ENCODE results near the gene PMEL. TPM values are rescaled to one million over a fixed set of nuclear protein-coding genes. Genes with fewer than 3 reads are reported as not detected.

The PMEL gene
- total RNA-seq, 1 experiment from 2014 or later = 2.0 TPM

- H3K9me2 ChIP-seq (replicated peaks; ENCODE audit: low read length) = no peaks in the 10 kb centered on the region
- no peak for DNase-seq
- H3K4me2 ChIP-seq (ENCODE audit: low read length) = peak overlapping the region; percentile 95
- TF ChIP-seq EZH2 (IDR thresholded peaks at IDR 0.05; ENCODE audit: low read length, unreplicated experiment) (no peak), CTCF (conservative IDR thresholded peaks at IDR 0.05; ENCODE audit: low read depth, low read length) (no peak), EZH2phosphoT487 (IDR thresholded peaks at IDR 0.05; ENCODE audit: borderline replicate concordance, low read length) (no peak)
- H3K4me3 ChIP-seq (ENCODE audit: low read length) = peak overlapping the region; percentile 82
- H3K9ac ChIP-seq (ENCODE audit: low read length) = peak overlapping the region; percentile 70
- H3K9me3 ChIP-seq (ENCODE audit: low read length) = no peaks in the 10 kb centered on the region
- intact Hi-C loops (cut with micrococcal nuclease) = loop anchor here (2.0 kb wide), 2 partner anchors 115 to 193 kb away; partner anchors contain the start of gene SARNP
- peak; percentile 27 for ATAC-seq
- ChIA-PET CTCF (interaction anchor here (1.0 kb wide), 1 partner anchor 8 kb away, joined by 4 read pairs; no protein-coding TSS in a partner anchor), POLR2A (ENCODE audit: unreplicated experiment) (interaction anchor here (0.6 kb wide), 1 partner anchor 114 kb away, joined by 5 read pairs; the partner anchor contains the start of gene ORMDL2)
- no TSS peak for BruUV-seq (replicated peaks)
- H3K4me1 ChIP-seq (ENCODE audit: insufficient read depth, low read length) = peaks cover 43% of the 10 kb centered on the region
- H3K27me3 ChIP-seq (ENCODE audit: low read length) = no peaks in the 10 kb centered on the region
- no peaks in the 10 kb centered on the region for H3K36me3 ChIP-seq (ENCODE audit: low read depth, low read length)
- H3K27ac ChIP-seq (ENCODE audit: low read length) = peak overlapping the region; percentile 56
- H4K20me1 ChIP-seq (ENCODE audit: low read length) = no peaks in the 10 kb centered on the region
- H2AFZ ChIP-seq (ENCODE audit: low read length) = peak overlapping the region; percentile 94
- H3F3A ChIP-seq (ENCODE audit: low read length, unreplicated experiment) = no peaks in the 10 kb centered on the region
- H3K79me2 ChIP-seq (ENCODE audit: low read length) = no peaks in the 10 kb centered on the region; the same call in none of the 2 replicates
Observed at GRCh38 chr12:55931780-55932550, 33.9 kb downstream of the PMEL start.

- TF ChIP-seq EZH2phosphoT487 (IDR thresholded peaks at IDR 0.05; ENCODE audit: borderline replicate concordance, low read length) (no peak), CTCF (conservative IDR thresholded peaks at IDR 0.05; ENCODE audit: low read depth, low read length) (no peak), EZH2 (IDR thresholded peaks at IDR 0.05; ENCODE audit: low read length, unreplicated experiment) (no peak)
- Histone ChIP-seq H3F3A (ENCODE audit: low read length, unreplicated experiment) (no peaks in the 10 kb centered on the region), H3K9me2 (replicated peaks; ENCODE audit: low read length) (no peaks in the 10 kb centered on the region), H3K4me3 (ENCODE audit: low read length) (peak overlapping the region; percentile 82), H2AFZ (ENCODE audit: low read length) (peak overlapping the region; percentile 94), H3K27ac (ENCODE audit: low read length) (peak overlapping the region; percentile 38), H3K36me3 (ENCODE audit: low read depth, low read length) (no peaks in the 10 kb centered on the region), H3K4me2 (ENCODE audit: low read length) (peak overlapping the region; percentile 95), H3K27me3 (ENCODE audit: low read length) (no peaks in the 10 kb centered on the region), H3K9me3 (ENCODE audit: low read length) (no peaks in the 10 kb centered on the region), H3K9ac (ENCODE audit: low read length) (peak overlapping the region; percentile 70), H3K79me2 (ENCODE audit: low read length) (peaks cover 4% of the 10 kb centered on the region), H4K20me1 (ENCODE audit: low read length) (no peaks in the 10 kb centered on the region), H3K4me1 (ENCODE audit: insufficient read depth, low read length) (peaks cover 43% of the 10 kb centered on the region)
- ChIA-PET POLR2A (ENCODE audit: unreplicated experiment) (no interaction called here), CTCF (interaction anchor here (1.0 kb wide), 1 partner anchor 9 kb away, joined by 4 read pairs; no protein-coding TSS in a partner anchor)
- intact Hi-C loops (cut with micrococcal nuclease) = loop anchor here (2.0 kb wide), 1 partner anchor 193 kb away; no protein-coding TSS in a partner anchor
- BruUV-seq (replicated peaks) = TSS peak; percentile 4
- ATAC-seq (no peak), DNase-seq (no peak)
Observed at GRCh38 chr12:55931317-55931779, 34.5 kb downstream of the PMEL start.

Data from PC-3 (cell line).